Dendritic cell treated with granulocyte-macrophage colony-stimulating factor and Interleukin-4, amounts not matched to agents 40 ng/mL and 50 ng/mL, for 4 days (primary cell): Measurements from ENCODE around the gene EDARADD.
A peak's percentile ranks its signal among the peaks of the same experiment; 100 is the strongest.

Experiments used
- H3K27ac Mint-ChIP-seq: one replicate; pipeline ENCODE4 v1.8.0; 2022; ENCODE audit warnings: mild to moderate bottlenecking, mixed read lengths
- H3K27me3 Mint-ChIP-seq: one replicate; pipeline ENCODE4 v1.8.0; 2022; ENCODE audit warnings: mild to moderate bottlenecking, mixed read lengths
- H3K36me3 Mint-ChIP-seq: one replicate; pipeline ENCODE4 v1.8.0; 2022; ENCODE audit warnings: low read depth, mixed read lengths
- H3K4me1 Mint-ChIP-seq: one replicate; pipeline ENCODE4 v1.8.0; 2022; ENCODE audit warnings: low read depth, mixed read lengths
- H3K4me3 Mint-ChIP-seq: one replicate; pipeline ENCODE4 v1.8.0; 2022; ENCODE audit warnings: mild to moderate bottlenecking, moderate library complexity, mixed read lengths
- H3K9me3 Mint-ChIP-seq: one replicate; pipeline ENCODE4 v1.8.0; 2022; ENCODE audit warnings: mixed read lengths
- intact Hi-C: fragments of 100-400 bp; cut with micrococcal nuclease; formaldehyde crosslinking; loops from one replicate; pipeline ENCODE4 v1.15.0; 2022

EDARADD gene

GRCh38 chr1:236514703-236515442, 120.8 kb downstream of the EDARADD start:
- H3K27ac Mint-ChIP-seq, result no peak overlapping the region
- intact Hi-C loops, result no loop called here
- H3K4me1 Mint-ChIP-seq, result peaks cover 6% of the 10 kb centered on the region
- no peaks in the 10 kb centered on the region for H3K36me3 Mint-ChIP-seq
- H3K4me3 Mint-ChIP-seq, result no peak overlapping the region
- no peaks in the 10 kb centered on the region for H3K9me3 Mint-ChIP-seq
- H3K27me3 Mint-ChIP-seq, result no peaks in the 10 kb centered on the region

- no peaks in the 10 kb centered on the region for H3K27me3 Mint-ChIP-seq
- intact Hi-C loops, result no loop called here
- no peaks in the 10 kb centered on the region for H3K9me3 Mint-ChIP-seq
- no peak overlapping the region for H3K27ac Mint-ChIP-seq
- peaks cover 6% of the 10 kb centered on the region for H3K4me1 Mint-ChIP-seq
- no peaks in the 10 kb centered on the region for H3K36me3 Mint-ChIP-seq
- H3K4me3 Mint-ChIP-seq, result no peak overlapping the region
These were observed 121.4 kb downstream of the EDARADD start for GRCh38 chr1:236515443-236515958.

- H3K36me3 Mint-ChIP-seq, result no peaks in the 10 kb centered on the region
- no peak overlapping the region for H3K27ac Mint-ChIP-seq
- H3K9me3 Mint-ChIP-seq, result no peaks in the 10 kb centered on the region
- intact Hi-C loops, result no loop called here
- no peaks in the 10 kb centered on the region for H3K27me3 Mint-ChIP-seq
- peaks cover 6% of the 10 kb centered on the region for H3K4me1 Mint-ChIP-seq
- H3K4me3 Mint-ChIP-seq, result no peak overlapping the region
These were observed 123.0 kb downstream of the EDARADD start for GRCh38 chr1:236516929-236517704.

GRCh38 chr1:236518322-236518721, 124.2 kb downstream of the EDARADD start:
- Mint-ChIP-seq H3K9me3 (no peaks in the 10 kb centered on the region), H3K27ac (no peak overlapping the region), H3K4me1 (peaks cover 15% of the 10 kb centered on the region), H3K27me3 (no peaks in the 10 kb centered on the region), H3K4me3 (no peak overlapping the region), H3K36me3 (peaks cover under 1% of the 10 kb centered on the region)
- intact Hi-C loops, result no loop called here

- intact Hi-C loops, result loop anchor here (5.0 kb wide), 1 partner anchor 238 kb away; the partner anchor contains the start of gene ERO1B
- Mint-ChIP-seq H3K27me3 (no peaks in the 10 kb centered on the region), H3K4me3 (no peak overlapping the region), H3K4me1 (peaks cover 20% of the 10 kb centered on the region), H3K9me3 (no peaks in the 10 kb centered on the region), H3K27ac (no peak overlapping the region), H3K36me3 (peaks cover 17% of the 10 kb centered on the region)
These were observed 126.4 kb downstream of the EDARADD start for GRCh38 chr1:236520445-236521005.

- intact Hi-C loops, result loop anchor here (5.0 kb wide), 1 partner anchor 241 kb away; the partner anchor contains the start of gene ERO1B
- H3K4me1 Mint-ChIP-seq, result peaks cover 31% of the 10 kb centered on the region
- peaks cover 42% of the 10 kb centered on the region for H3K36me3 Mint-ChIP-seq
- H3K27ac Mint-ChIP-seq, result peak overlapping the region; percentile 98
- H3K9me3 Mint-ChIP-seq, result no peaks in the 10 kb centered on the region
- H3K27me3 Mint-ChIP-seq, result no peaks in the 10 kb centered on the region
- H3K4me3 Mint-ChIP-seq, result peak overlapping the region; percentile 98
These were observed 129.0 kb downstream of the EDARADD start for GRCh38 chr1:236522937-236523703.

GRCh38 chr1:236523704-236524141, 129.6 kb downstream of the EDARADD start, which contains the start of gene LGALS8:
LGALS8 (plus strand) TSS chr1:236523982; CDS start chr1:236526071, 2,089 bp downstream.
- Mint-ChIP-seq H3K4me3 (peak within 1 kb of the TSS; percentile 98), H3K9me3 (no peaks in the 10 kb centered on the region), H3K4me1 (peaks cover 29% of the 10 kb centered on the region), H3K36me3 (peaks cover 48% of the 10 kb centered on the region), H3K27ac (peak within 1 kb of the TSS; percentile 98), H3K27me3 (no peaks in the 10 kb centered on the region)
- intact Hi-C loops, result loop anchor here (5.0 kb wide), 1 partner anchor 241 kb away; the partner anchor contains the start of gene ERO1B

GRCh38 chr1:236524142-236524894, 130.2 kb downstream of the EDARADD start:
- peak overlapping the region; percentile 98 for H3K4me3 Mint-ChIP-seq
- intact Hi-C loops, result loop anchor here (5.0 kb wide), 1 partner anchor 242 kb away; the partner anchor contains the start of gene ERO1B
- H3K36me3 Mint-ChIP-seq, result peaks cover 54% of the 10 kb centered on the region
- H3K27me3 Mint-ChIP-seq, result no peaks in the 10 kb centered on the region
- peaks cover 34% of the 10 kb centered on the region for H3K4me1 Mint-ChIP-seq
- H3K27ac Mint-ChIP-seq, result peak overlapping the region; percentile 98
- no peaks in the 10 kb centered on the region for H3K9me3 Mint-ChIP-seq

GRCh38 chr1:236524895-236525184, 130.8 kb downstream of the EDARADD start:
- H3K9me3 Mint-ChIP-seq, result no peaks in the 10 kb centered on the region
- H3K27me3 Mint-ChIP-seq, result no peaks in the 10 kb centered on the region
- intact Hi-C loops, result loop anchor here (5.0 kb wide), 1 partner anchor 243 kb away; the partner anchor contains the start of gene ERO1B
- peak overlapping the region; percentile 98 for H3K4me3 Mint-ChIP-seq
- peak overlapping the region; percentile 98 for H3K27ac Mint-ChIP-seq
- H3K4me1 Mint-ChIP-seq, result peaks cover 34% of the 10 kb centered on the region
- peaks cover 59% of the 10 kb centered on the region for H3K36me3 Mint-ChIP-seq

- intact Hi-C loops, result no loop called here
- Mint-ChIP-seq H3K36me3 (peaks cover 72% of the 10 kb centered on the region), H3K4me1 (peaks cover 46% of the 10 kb centered on the region), H3K9me3 (no peaks in the 10 kb centered on the region), H3K4me3 (no peak overlapping the region), H3K27me3 (no peaks in the 10 kb centered on the region), H3K27ac (peak overlapping the region; percentile 20)
These were observed 132.0 kb downstream of the EDARADD start for GRCh38 chr1:236526079-236526478.

- intact Hi-C loops, result no loop called here
- Mint-ChIP-seq H3K4me1 (peaks cover 61% of the 10 kb centered on the region), H3K9me3 (no peaks in the 10 kb centered on the region), H3K4me3 (no peak overlapping the region), H3K27me3 (no peaks in the 10 kb centered on the region), H3K36me3 (peaks cover 86% of the 10 kb centered on the region), H3K27ac (peak overlapping the region; percentile 1)
These were observed 136.2 kb downstream of the EDARADD start for GRCh38 chr1:236530286-236530685.

GRCh38 chr1:236530959-236531358, 136.9 kb downstream of the EDARADD start:
- Mint-ChIP-seq H3K9me3 (no peaks in the 10 kb centered on the region), H3K27me3 (no peaks in the 10 kb centered on the region), H3K27ac (peak overlapping the region; percentile 1), H3K36me3 (peaks cover 89% of the 10 kb centered on the region), H3K4me3 (no peak overlapping the region), H3K4me1 (peaks cover 66% of the 10 kb centered on the region)
- intact Hi-C loops, result no loop called here

GRCh38 chr1:236532850-236533249, 138.8 kb downstream of the EDARADD start:
- H3K4me3 Mint-ChIP-seq, result no peak overlapping the region
- no peaks in the 10 kb centered on the region for H3K27me3 Mint-ChIP-seq
- H3K9me3 Mint-ChIP-seq, result no peaks in the 10 kb centered on the region
- peaks cover 85% of the 10 kb centered on the region for H3K36me3 Mint-ChIP-seq
- intact Hi-C loops, result no loop called here
- H3K27ac Mint-ChIP-seq, result peak overlapping the region; percentile 5
- H3K4me1 Mint-ChIP-seq, result peaks cover 61% of the 10 kb centered on the region
